ENCODE results near the gene MACROD2. TPM values are rescaled to one million over a fixed set of nuclear protein-coding genes. Genes with fewer than 3 reads are reported as not detected.

The MACROD2 gene
- polyA plus RNA-seq, 1 experiment = 0.47 TPM

GRCh38 chr20:14113416-14113815, 118.1 kb downstream of the MACROD2 start:
- no peaks in the 10 kb centered on the region for H3K27me3 ChIP-seq (ENCODE audit: control insufficient read depth, insufficient read depth, low read length)
- ChIA-PET CTCF (no interaction called here), POLR2A (no interaction called here)
- DNase-seq (ENCODE audit: low read depth) = no peak
- H3K36me3 ChIP-seq (ENCODE audit: control insufficient read depth, insufficient read depth, low read length) = no peaks in the 10 kb centered on the region
- TF ChIP-seq CTCF (IDR thresholded peaks at IDR 0.05; ENCODE audit: insufficient read depth, low read depth, low read length) = no peak
- H3K4me3 ChIP-seq (ENCODE audit: low read depth, low read length) = no peak overlapping the region

- no peak for DNase-seq (ENCODE audit: low read depth)
- no peaks in the 10 kb centered on the region for H3K36me3 ChIP-seq (ENCODE audit: control insufficient read depth, insufficient read depth, low read length)
- H3K27me3 ChIP-seq (ENCODE audit: control insufficient read depth, insufficient read depth, low read length) = no peaks in the 10 kb centered on the region
- POLR2A ChIA-PET = no interaction called here
- no peak for TF ChIP-seq CTCF (IDR thresholded peaks at IDR 0.05; ENCODE audit: insufficient read depth, low read depth, low read length)
- CTCF ChIA-PET = no interaction called here
- no peak overlapping the region for H3K4me3 ChIP-seq (ENCODE audit: low read depth, low read length)
These were observed 118.9 kb downstream of the MACROD2 start for GRCh38 chr20:14114065-14114704.

GRCh38 chr20:14116037-14116436, 120.7 kb downstream of the MACROD2 start:
- DNase-seq (ENCODE audit: low read depth) = no peak
- H3K27me3 ChIP-seq (ENCODE audit: control insufficient read depth, insufficient read depth, low read length) = no peaks in the 10 kb centered on the region
- no peak for TF ChIP-seq CTCF (IDR thresholded peaks at IDR 0.05; ENCODE audit: insufficient read depth, low read depth, low read length)
- CTCF ChIA-PET = no interaction called here
- no peaks in the 10 kb centered on the region for H3K36me3 ChIP-seq (ENCODE audit: control insufficient read depth, insufficient read depth, low read length)
- POLR2A ChIA-PET = no interaction called here
- no peak overlapping the region for H3K4me3 ChIP-seq (ENCODE audit: low read depth, low read length)

GRCh38 chr20:14117768-14118167, 122.5 kb downstream of the MACROD2 start:
- Histone ChIP-seq H3K4me3 (ENCODE audit: low read depth, low read length) (no peak overlapping the region), H3K27me3 (ENCODE audit: control insufficient read depth, insufficient read depth, low read length) (no peaks in the 10 kb centered on the region), H3K36me3 (ENCODE audit: control insufficient read depth, insufficient read depth, low read length) (no peaks in the 10 kb centered on the region)
- POLR2A ChIA-PET = no interaction called here
- CTCF ChIA-PET = no interaction called here
- no peak for TF ChIP-seq CTCF (IDR thresholded peaks at IDR 0.05; ENCODE audit: insufficient read depth, low read depth, low read length)
- no peak for DNase-seq (ENCODE audit: low read depth)

GRCh38 chr20:14126856-14127255, 131.5 kb downstream of the MACROD2 start:
- no peaks in the 10 kb centered on the region for H3K27me3 ChIP-seq (ENCODE audit: control insufficient read depth, insufficient read depth, low read length)
- no peak for TF ChIP-seq CTCF (IDR thresholded peaks at IDR 0.05; ENCODE audit: insufficient read depth, low read depth, low read length)
- no peak for DNase-seq (ENCODE audit: low read depth)
- no peak overlapping the region for H3K4me3 ChIP-seq (ENCODE audit: low read depth, low read length)
- ChIA-PET CTCF (no interaction called here), POLR2A (no interaction called here)
- H3K36me3 ChIP-seq (ENCODE audit: control insufficient read depth, insufficient read depth, low read length) = no peaks in the 10 kb centered on the region

Measured in BJ (cell line).